Testis (tissue), 2 donors: ENCODE measurements around the gene NXPE4.

ENCODE experiments used
- POLR2A ChIP-seq: fragments of 450-650 bp; IDR thresholded peaks from one replicate; pipeline ENCODE4 v1.6.1; 2017; ENCODE audit warnings: antibody characterized with exemption, mild to moderate bottlenecking, moderate library complexity
- TF ChIP-seq, protein P1 (sequence below), 3 experiments: fragments of 450-650 bp in 2 of 3; fragments of 200-600 bp in 1 of 3; sonication (generic) in 1 of 3; IDR thresholded peaks; one replicate each; pipeline ENCODE4 v1.5.1; 2016 to 2019; ENCODE audit warnings: antibody characterized with exemption in 3 of 3, mild to moderate bottlenecking in 2 of 3, moderate library complexity in 1 of 3

DNA sequence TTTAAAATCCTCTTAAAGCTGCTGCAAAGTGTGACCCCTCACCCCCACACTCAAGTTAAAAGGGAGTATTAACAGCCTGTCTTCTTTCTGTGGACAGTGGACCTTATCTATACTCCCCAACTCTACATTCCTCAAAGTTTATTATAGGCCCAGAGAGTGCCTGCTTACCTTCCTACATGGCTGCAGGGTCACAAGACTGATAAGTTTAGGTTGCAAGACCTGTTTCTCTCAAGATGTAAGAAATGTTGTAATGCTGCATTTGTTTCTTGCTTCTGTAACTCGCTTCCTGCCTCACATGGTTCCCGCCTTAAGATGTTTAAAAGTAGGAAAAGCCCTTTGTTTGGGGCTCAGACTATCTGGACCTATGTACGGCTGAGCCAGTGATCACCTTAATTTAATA, 25.8 kb downstream of the NXPE4 start:
- no peak for TF ChIP-seq POLR2A
- TF ChIP-seq, protein P1, sequence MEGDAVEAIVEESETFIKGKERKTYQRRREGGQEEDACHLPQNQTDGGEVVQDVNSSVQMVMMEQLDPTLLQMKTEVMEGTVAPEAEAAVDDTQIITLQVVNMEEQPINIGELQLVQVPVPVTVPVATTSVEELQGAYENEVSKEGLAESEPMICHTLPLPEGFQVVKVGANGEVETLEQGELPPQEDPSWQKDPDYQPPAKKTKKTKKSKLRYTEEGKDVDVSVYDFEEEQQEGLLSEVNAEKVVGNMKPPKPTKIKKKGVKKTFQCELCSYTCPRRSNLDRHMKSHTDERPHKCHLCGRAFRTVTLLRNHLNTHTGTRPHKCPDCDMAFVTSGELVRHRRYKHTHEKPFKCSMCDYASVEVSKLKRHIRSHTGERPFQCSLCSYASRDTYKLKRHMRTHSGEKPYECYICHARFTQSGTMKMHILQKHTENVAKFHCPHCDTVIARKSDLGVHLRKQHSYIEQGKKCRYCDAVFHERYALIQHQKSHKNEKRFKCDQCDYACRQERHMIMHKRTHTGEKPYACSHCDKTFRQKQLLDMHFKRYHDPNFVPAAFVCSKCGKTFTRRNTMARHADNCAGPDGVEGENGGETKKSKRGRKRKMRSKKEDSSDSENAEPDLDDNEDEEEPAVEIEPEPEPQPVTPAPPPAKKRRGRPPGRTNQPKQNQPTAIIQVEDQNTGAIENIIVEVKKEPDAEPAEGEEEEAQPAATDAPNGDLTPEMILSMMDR (IDR thresholded peaks at IDR 0.05), result no peak
